HCT116 (cell line): ENCODE measurements around the gene CCDC154. TPM values are rescaled to one million over a fixed set of nuclear protein-coding genes. Genes with fewer than 3 reads are reported as not detected.

Experiments
- ATAC-seq: fragments of 200-7000 bp; cut with Tn5 transposase; 2 replicates; pipeline ENCODE4 v1.9.1; 2020; ENCODE audit warnings: mild to moderate bottlenecking, moderate library complexity
- BruUV-seq: library from RNA; stranded (reverse); fragments of 400-500 nt; replicated peaks from 2 replicates; lab custom pipeline; 2021; lab: Mats Ljungman, UMichigan
- CTCF ChIA-PET: fragments of 300-600 bp; sonication (Branson Sonifier 250); formaldehyde crosslinking; loops from one replicate; lab custom pipeline; 2021; ENCODE audit warnings: antibody characterized with exemption; lab: Charles Lee
- POLR2A ChIA-PET: fragments of 300-600, 350-600 bp; sonication (Branson Sonifier 250); formaldehyde crosslinking; loops from one replicate; lab custom pipeline; 2021; ENCODE audit warnings: antibody characterized with exemption; lab: Charles Lee
- RAD21 ChIA-PET, 2 experiments: fragments of 300-600 bp; sonication (Branson Sonifier 250); formaldehyde crosslinking; loops; one replicate each; lab custom pipeline; 2023; ENCODE audit warnings: low total read pairs in 2 of 2; ENCODE audit not compliant: uncharacterized antibody in 2 of 2, unreplicated experiment in 2 of 2, low non-redundant PET in 1 of 2; lab: Charles Lee
- DNase-seq: peaks from one replicate; pipeline ENCODE4 v3.0.0-alpha.2; 2010; ENCODE audit warnings: low read depth, low spot score
- H2AFZ ChIP-seq: fragments of 200-600 bp; shearing (Covaris generic), sonication (generic); 2 replicates; pipeline ENCODE4 v1.6.1; 2017; ENCODE audit warnings: low read depth, mixed run types, mixed read lengths, antibody characterized with exemption, low read length; ENCODE audit not compliant: poor library complexity, severe bottlenecking
- H3K27ac ChIP-seq: 2 replicates; pipeline ENCODE4 v1.5.1; 2012; ENCODE audit warnings: low read depth, low read length
- H3K27me3 ChIP-seq: fragments of 200-600 bp; sonication (generic); 2 replicates; pipeline ENCODE4 v1.6.1; 2016; ENCODE audit warnings: mixed run types, low read length, mixed read lengths; ENCODE audit not compliant: insufficient read depth
- H3K36me3 ChIP-seq, 2 experiments: fragments of 200-500 bp in 1 of 2; fragments of 200-600 bp in 1 of 2; sonication (Bioruptor generic) in 1 of 2; sonication (generic) in 1 of 2; 2 replicates each; pipeline versions ENCODE4 v1.5.1 to v1.6.1; 2014 to 2016; ENCODE audit warnings: low read length in 2 of 2, inconsistent platforms in 1 of 2, mixed read lengths in 1 of 2, mixed run types in 1 of 2; ENCODE audit not compliant: insufficient read depth in 2 of 2, control insufficient read depth in 1 of 2
- H3K4me1 ChIP-seq, 2 experiments: fragments of 200-600 bp in 1 of 2; sonication (generic) in 1 of 2; 2 replicates each; pipeline versions ENCODE4 v1.5.1 to v1.6.1; 2012 to 2017; ENCODE audit warnings: low read length in 2 of 2, inconsistent platforms in 1 of 2, mild to moderate bottlenecking in 1 of 2, mixed read lengths in 1 of 2, mixed run types in 1 of 2, moderate library complexity in 1 of 2; ENCODE audit not compliant: insufficient read depth in 2 of 2, control insufficient read depth in 1 of 2
- H3K4me2 ChIP-seq: fragments of 200-600 bp; sonication (generic); 2 replicates; pipeline ENCODE4 v1.6.1; 2017; ENCODE audit warnings: mixed run types, low read length, mixed read lengths
- H3K4me3 ChIP-seq, 2 experiments: fragments of 200-600 bp in 1 of 2; sonication (generic) in 1 of 2; replicated peaks in 1 of 2; 2 replicates each; pipeline ENCODE4 v1.5.1; 2011 to 2016; ENCODE audit warnings: low read length in 2 of 2, control low read depth in 1 of 2, low read depth in 1 of 2, mild to moderate bottlenecking in 1 of 2, mixed read lengths in 1 of 2, mixed run types in 1 of 2
- H3K79me2 ChIP-seq: fragments of 200-600 bp; sonication (generic); 2 replicates; pipeline ENCODE4 v1.6.1; 2017; ENCODE audit warnings: mild to moderate bottlenecking, mixed run types, low read length, moderate library complexity, mixed read lengths; ENCODE audit not compliant: insufficient read depth
- H3K9ac ChIP-seq: fragments of 200-600 bp; sonication (generic); 2 replicates; pipeline ENCODE4 v1.6.1; 2016; ENCODE audit warnings: low read length, mixed read lengths
- H3K9me2 ChIP-seq: fragments of 200-600 bp; sonication (generic), shearing (Covaris generic); 2 replicates; pipeline ENCODE4 v1.6.1; 2017; ENCODE audit warnings: mixed run types, mild to moderate bottlenecking, moderate library complexity; ENCODE audit not compliant: insufficient read depth
- H3K9me3 ChIP-seq, 2 experiments: fragments of 200-500 bp in 1 of 2; fragments of 200-600 bp in 1 of 2; sonication (Bioruptor generic) in 1 of 2; sonication (generic) in 1 of 2; 2 replicates each; pipeline ENCODE4 v1.6.1; 2014 to 2017; ENCODE audit warnings: low read length in 2 of 2, mixed read lengths in 2 of 2, inconsistent platforms in 1 of 2, low read depth in 1 of 2, mild to moderate bottlenecking in 1 of 2, mixed run types in 1 of 2, moderate library complexity in 1 of 2; ENCODE audit not compliant: control insufficient read depth in 1 of 2, insufficient read depth in 1 of 2
- H4K20me1 ChIP-seq: fragments of 200-600 bp; sonication (generic), shearing (Covaris generic); 2 replicates; pipeline ENCODE4 v1.6.1; 2017; ENCODE audit warnings: mixed run types, mild to moderate bottlenecking, moderate library complexity; ENCODE audit not compliant: insufficient read depth
- ATF3 ChIP-seq: IDR thresholded peaks from 2 replicates; pipeline ENCODE4 v1.6.1; 2012
- CBX3 ChIP-seq: IDR thresholded peaks from 2 replicates; pipeline ENCODE4 v1.6.1; 2012; ENCODE audit warnings: low read depth
- CEBPB ChIP-seq: IDR thresholded peaks from 2 replicates; pipeline ENCODE4 v1.6.1; 2012; ENCODE audit warnings: low read depth
- FOSL1 ChIP-seq: IDR thresholded peaks from 2 replicates; pipeline ENCODE4 v1.6.1; 2012; ENCODE audit warnings: low read depth
- JUND ChIP-seq: IDR thresholded peaks from 2 replicates; pipeline ENCODE4 v1.6.1; 2012
- MAX ChIP-seq: IDR thresholded peaks from 2 replicates; pipeline ENCODE4 v1.6.1; 2012
- POLR2A ChIP-seq: IDR thresholded peaks from 2 replicates; pipeline ENCODE4 v1.7.0; 2011; ENCODE audit warnings: borderline replicate concordance; ENCODE audit not compliant: insufficient read depth, insufficient read length; ENCODE audit errors: extremely low read depth
- RAD21 ChIP-seq: IDR thresholded peaks from 2 replicates; pipeline ENCODE4 v1.6.1; 2012; ENCODE audit warnings: low read depth, mild to moderate bottlenecking
- REST ChIP-seq: IDR thresholded peaks from 2 replicates; pipeline ENCODE4 v1.6.1; 2012; ENCODE audit warnings: low read depth
- SIN3A ChIP-seq: IDR thresholded peaks from 2 replicates; pipeline ENCODE4 v1.6.1; 2012; ENCODE audit warnings: low read depth
- SRF ChIP-seq: IDR thresholded peaks from 2 replicates; pipeline ENCODE4 v1.6.1; 2012; ENCODE audit warnings: low read depth
- TCF7L2 ChIP-seq: IDR thresholded peaks from 2 replicates; pipeline ENCODE4 v1.7.0; 2011; ENCODE audit warnings: borderline replicate concordance, inconsistent platforms; ENCODE audit not compliant: insufficient read depth, insufficient read length; ENCODE audit errors: extremely low read depth
- ZNF274 ChIP-seq: fragments of 200-500 bp; sonication (Bioruptor generic); IDR thresholded peaks from 2 replicates; pipeline ENCODE4 v1.6.1; 2014; ENCODE audit warnings: mild to moderate bottlenecking, low read depth, low read length, inconsistent platforms
- intact Hi-C: fragments of 100-400 bp; cut with micrococcal nuclease; formaldehyde crosslinking; loops from 2 replicates; pipeline ENCODE4 v1.10.0; 2022
- total RNA-seq: library from RNA; stranded (reverse); gene quantifications from one replicate; pipeline ENCODE4 v1.2.1, GENCODE V29; 2021; ENCODE audit not compliant: unreplicated experiment
- TF ChIP-seq, protein P1 (sequence below), 3 experiments: fragments of 200-600 bp in 1 of 3; sonication (generic) in 1 of 3; IDR thresholded peaks in 2 of 3; conservative IDR thresholded peaks in 1 of 3; 2 replicates each; pipeline ENCODE4 v1.5.1; 2012 to 2017; ENCODE audit warnings: low read depth in 2 of 3, low read length in 2 of 3, antibody characterized with exemption in 1 of 3, borderline replicate concordance in 1 of 3, control low read depth in 1 of 3, mild to moderate bottlenecking in 1 of 3, mixed read lengths in 1 of 3, mixed run types in 1 of 3, moderate library complexity in 1 of 3; ENCODE audit not compliant: insufficient read depth in 1 of 3
- TF ChIP-seq, protein P2 (sequence below): IDR thresholded peaks from 2 replicates; pipeline ENCODE4 v1.6.1; 2011; ENCODE audit warnings: mild to moderate bottlenecking, low read length, moderate library complexity; ENCODE audit not compliant: insufficient replicate concordance; ENCODE audit errors: extremely low read depth

The CCDC154 gene
- total RNA-seq, 1 experiment from 2014 or later = 1.7 TPM

GRCh38 chr16:1491327-1491726, 47.0 kb upstream of the CCDC154 start:
- no peak for ATAC-seq
- no peaks in the 10 kb centered on the region for H3K9me2 ChIP-seq
- TF ChIP-seq FOSL1 = no peak
- TF ChIP-seq, protein P1, sequence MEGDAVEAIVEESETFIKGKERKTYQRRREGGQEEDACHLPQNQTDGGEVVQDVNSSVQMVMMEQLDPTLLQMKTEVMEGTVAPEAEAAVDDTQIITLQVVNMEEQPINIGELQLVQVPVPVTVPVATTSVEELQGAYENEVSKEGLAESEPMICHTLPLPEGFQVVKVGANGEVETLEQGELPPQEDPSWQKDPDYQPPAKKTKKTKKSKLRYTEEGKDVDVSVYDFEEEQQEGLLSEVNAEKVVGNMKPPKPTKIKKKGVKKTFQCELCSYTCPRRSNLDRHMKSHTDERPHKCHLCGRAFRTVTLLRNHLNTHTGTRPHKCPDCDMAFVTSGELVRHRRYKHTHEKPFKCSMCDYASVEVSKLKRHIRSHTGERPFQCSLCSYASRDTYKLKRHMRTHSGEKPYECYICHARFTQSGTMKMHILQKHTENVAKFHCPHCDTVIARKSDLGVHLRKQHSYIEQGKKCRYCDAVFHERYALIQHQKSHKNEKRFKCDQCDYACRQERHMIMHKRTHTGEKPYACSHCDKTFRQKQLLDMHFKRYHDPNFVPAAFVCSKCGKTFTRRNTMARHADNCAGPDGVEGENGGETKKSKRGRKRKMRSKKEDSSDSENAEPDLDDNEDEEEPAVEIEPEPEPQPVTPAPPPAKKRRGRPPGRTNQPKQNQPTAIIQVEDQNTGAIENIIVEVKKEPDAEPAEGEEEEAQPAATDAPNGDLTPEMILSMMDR (IDR thresholded peaks at IDR 0.05 in 2 of 3, conservative IDR thresholded peaks at IDR 0.05 in 1 of 3; ENCODE audit: borderline replicate concordance in 1 of 3, insufficient read depth in 1 of 3, low read depth in 2 of 3, low read length in 2 of 3) = no peak
- no peak for TF ChIP-seq RAD21
- no peak for TF ChIP-seq REST
- no peak for TF ChIP-seq JUND
- TF ChIP-seq ATF3 = no peak
- no peak for TF ChIP-seq SRF
- TF ChIP-seq ZNF274 = no peak
- TF ChIP-seq, protein P2, sequence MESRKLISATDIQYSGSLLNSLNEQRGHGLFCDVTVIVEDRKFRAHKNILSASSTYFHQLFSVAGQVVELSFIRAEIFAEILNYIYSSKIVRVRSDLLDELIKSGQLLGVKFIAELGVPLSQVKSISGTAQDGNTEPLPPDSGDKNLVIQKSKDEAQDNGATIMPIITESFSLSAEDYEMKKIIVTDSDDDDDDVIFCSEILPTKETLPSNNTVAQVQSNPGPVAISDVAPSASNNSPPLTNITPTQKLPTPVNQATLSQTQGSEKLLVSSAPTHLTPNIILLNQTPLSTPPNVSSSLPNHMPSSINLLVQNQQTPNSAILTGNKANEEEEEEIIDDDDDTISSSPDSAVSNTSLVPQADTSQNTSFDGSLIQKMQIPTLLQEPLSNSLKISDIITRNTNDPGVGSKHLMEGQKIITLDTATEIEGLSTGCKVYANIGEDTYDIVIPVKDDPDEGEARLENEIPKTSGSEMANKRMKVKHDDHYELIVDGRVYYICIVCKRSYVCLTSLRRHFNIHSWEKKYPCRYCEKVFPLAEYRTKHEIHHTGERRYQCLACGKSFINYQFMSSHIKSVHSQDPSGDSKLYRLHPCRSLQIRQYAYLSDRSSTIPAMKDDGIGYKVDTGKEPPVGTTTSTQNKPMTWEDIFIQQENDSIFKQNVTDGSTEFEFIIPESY = no peak
- no peak for TF ChIP-seq CEBPB
- TF ChIP-seq TCF7L2 = no peak
- no peak for TF ChIP-seq SIN3A
- TF ChIP-seq MAX = no peak
- no peak for TF ChIP-seq POLR2A
- no peak for TF ChIP-seq CBX3
- no peaks in the 10 kb centered on the region for H3K27me3 ChIP-seq
- no peak overlapping the region for H3K4me3 ChIP-seq
- H3K4me1 ChIP-seq = peaks cover 10 to 17% of the 10 kb centered on the region in 2 experiments
- H2AFZ ChIP-seq = no peak overlapping the region
- H3K79me2 ChIP-seq = peaks cover 31% of the 10 kb centered on the region
- H3K4me2 ChIP-seq = no peak overlapping the region
- no peak overlapping the region for H3K9ac ChIP-seq
- H3K27ac ChIP-seq = no peak overlapping the region
- H3K36me3 ChIP-seq = peaks cover 0 to 10% of the 10 kb centered on the region in 2 experiments; a peak in 3 of 4 replicates
- no TSS peak for BruUV-seq
- intact Hi-C loops = no loop called here
- ChIA-PET RAD21 (no interaction called here), POLR2A (no interaction called here), CTCF (no interaction called here)
- H3K9me3 ChIP-seq = no peaks in the 10 kb centered on the region
- no peaks in the 10 kb centered on the region for H4K20me1 ChIP-seq
- DNase-seq = no peak
